IMR-90 (cell line): ENCODE measurements around the gene SASS6. TPM values are rescaled to one million over a fixed set of nuclear protein-coding genes. Genes with fewer than 3 reads are reported as not detected.

Experiments
- ATAC-seq: fragments of 200-7000 bp; cut with Tn5 transposase; 2 replicates; pipeline ENCODE4 v1.9.1; 2020; ENCODE audit warnings: low read depth, mild to moderate bottlenecking, moderate library complexity
- BruUV-seq: library from RNA; stranded (reverse); fragments of 400-500 nt; replicated peaks from 2 replicates; lab custom pipeline; 2021; lab: Mats Ljungman, UMichigan
- CTCF ChIA-PET: fragments of 300-600 bp; formaldehyde crosslinking; extraction: SDS; loops from one replicate; lab custom pipeline; 2021; ENCODE audit warnings: antibody characterized with exemption; lab: Yijun Ruan, JAX
- POLR2A ChIA-PET: fragments of 300-600 bp; sonication (Branson Sonifier 250); formaldehyde crosslinking; loops from one replicate; lab custom pipeline; 2022; ENCODE audit warnings: antibody characterized with exemption; ENCODE audit not compliant: unreplicated experiment; lab: Charles Lee
- DNase-seq: peaks from one replicate; pipeline ENCODE4 v3.0.0; 2013
- H2AFZ ChIP-seq: replicated peaks from 2 replicates; pipeline ENCODE3; 2013; ENCODE audit warnings: low read length, mild to moderate bottlenecking; ENCODE audit not compliant: poor library complexity
- H2AK5ac ChIP-seq: 2 replicates; pipeline ENCODE4 v1.6.1; 2013; ENCODE audit warnings: low read depth, low read length, inconsistent platforms
- H2AK9ac ChIP-seq: replicated peaks from 2 replicates; pipeline ENCODE3; 2013; ENCODE audit warnings: mild to moderate bottlenecking, low read depth, low read length, moderate library complexity; ENCODE audit not compliant: poor library complexity
- H2BK120ac ChIP-seq: 2 replicates; pipeline ENCODE4 v1.6.1; 2013; ENCODE audit warnings: low read depth, low read length, inconsistent platforms
- H2BK15ac ChIP-seq: 3 replicates; pipeline ENCODE4 v1.6.1; 2013; ENCODE audit warnings: low read depth, low read length, inconsistent platforms
- H2BK20ac ChIP-seq: 2 replicates; pipeline ENCODE4 v1.6.1; 2013; ENCODE audit warnings: low read depth, mild to moderate bottlenecking, inconsistent platforms, low read length, moderate library complexity
- H2BK5ac ChIP-seq: 2 replicates; pipeline ENCODE4 v1.6.1; 2013; ENCODE audit warnings: mild to moderate bottlenecking, low read depth, low read length, inconsistent platforms; ENCODE audit not compliant: poor library complexity, severe bottlenecking
- H3K14ac ChIP-seq: replicated peaks from 2 replicates; pipeline ENCODE4 v1.6.1; 2013; ENCODE audit warnings: low read depth, low read length, inconsistent platforms
- H3K18ac ChIP-seq: 2 replicates; pipeline ENCODE4 v1.6.1; 2013; ENCODE audit warnings: low read depth, low read length, control low read depth
- H3K23ac ChIP-seq: 2 replicates; pipeline ENCODE4 v1.6.1; 2013; ENCODE audit warnings: low read depth, low read length, inconsistent platforms
- H3K27ac ChIP-seq: 2 replicates; pipeline ENCODE4 v1.5.1; 2013; ENCODE audit warnings: mild to moderate bottlenecking, control low read depth, low read length; ENCODE audit not compliant: insufficient read depth
- H3K27me3 ChIP-seq: 2 replicates; pipeline ENCODE4 v1.6.1; 2013; ENCODE audit warnings: low read length; ENCODE audit not compliant: control insufficient read depth, insufficient read depth
- H3K36me3 ChIP-seq: 2 replicates; pipeline ENCODE4 v1.6.1; 2013; ENCODE audit warnings: low read length, mixed read lengths; ENCODE audit not compliant: control insufficient read depth, insufficient read depth
- H3K4ac ChIP-seq: 2 replicates; pipeline ENCODE4 v1.6.1; 2013; ENCODE audit warnings: low read depth, low read length, inconsistent platforms
- H3K4me1 ChIP-seq: 2 replicates; pipeline ENCODE4 v1.6.1; 2013; ENCODE audit warnings: low read length, mixed read lengths; ENCODE audit not compliant: control insufficient read depth, insufficient read depth
- H3K4me2 ChIP-seq: 2 replicates; pipeline ENCODE4 v1.6.1; 2013; ENCODE audit warnings: low read depth, mild to moderate bottlenecking, control low read depth, low read length, moderate library complexity
- H3K4me3 ChIP-seq: 2 replicates; pipeline ENCODE4 v1.5.1; 2013; ENCODE audit warnings: low read depth, mild to moderate bottlenecking, control low read depth, low read length, moderate library complexity; ENCODE audit not compliant: insufficient read depth
- H3K56ac ChIP-seq: 2 replicates; pipeline ENCODE4 v1.6.1; 2013; ENCODE audit warnings: low read length, inconsistent platforms; ENCODE audit not compliant: insufficient read depth; ENCODE audit errors: extremely low read depth
- H3K79me1 ChIP-seq, 2 experiments: 2 replicates each; pipeline ENCODE4 v1.6.1; 2013; ENCODE audit warnings: low read length in 2 of 2, inconsistent platforms in 1 of 2, low read depth in 1 of 2
- H3K9ac ChIP-seq: 2 replicates; pipeline ENCODE4 v1.6.1; 2013; ENCODE audit warnings: low read depth, low read length, control low read depth
- H3K9me1 ChIP-seq: 2 replicates; pipeline ENCODE4 v1.6.1; 2013; ENCODE audit warnings: low read length, inconsistent platforms; ENCODE audit not compliant: insufficient read depth
- H3K9me3 ChIP-seq: 2 replicates; pipeline ENCODE4 v1.6.1; 2013; ENCODE audit warnings: low read length; ENCODE audit not compliant: control insufficient read depth, insufficient read depth
- H4K20me1 ChIP-seq: 2 replicates; pipeline ENCODE4 v1.6.1; 2013; ENCODE audit warnings: low read length, inconsistent platforms; ENCODE audit not compliant: insufficient read depth
- H4K5ac ChIP-seq: 2 replicates; pipeline ENCODE4 v1.6.1; 2013; ENCODE audit warnings: mild to moderate bottlenecking, low read depth, low read length, control low read depth
- H4K8ac ChIP-seq, 2 experiments: 2 replicates each; pipeline ENCODE4 v1.6.1; 2013; ENCODE audit warnings: low read depth in 2 of 2, low read length in 2 of 2, control low read depth in 1 of 2, inconsistent platforms in 1 of 2
- H4K91ac ChIP-seq: 2 replicates; pipeline ENCODE4 v1.6.1; 2013; ENCODE audit warnings: low read depth, low read length, inconsistent platforms; ENCODE audit not compliant: insufficient read depth
- BHLHE40 ChIP-seq: fragments of 150-350 bp; IDR thresholded peaks from 2 replicates; pipeline ENCODE4 v1.6.1; 2016; ENCODE audit warnings: mild to moderate bottlenecking, low read depth, low read length
- CEBPB ChIP-seq: IDR thresholded peaks from 2 replicates; pipeline ENCODE4 v1.6.1; 2012; ENCODE audit warnings: low read depth, low read length, improper control_type of control experiment
- CHD1 ChIP-seq: IDR thresholded peaks from 2 replicates; pipeline ENCODE4 v1.6.1; 2012; ENCODE audit warnings: low read depth, low read length, improper control_type of control experiment
- CTCF ChIP-seq: conservative IDR thresholded peaks from 2 replicates; pipeline ENCODE4 v1.5.1; 2012; ENCODE audit warnings: mild to moderate bottlenecking, low read depth, low read length, improper control_type of control experiment
- ELK1 ChIP-seq: fragments of 150-350 bp; IDR thresholded peaks from 2 replicates; pipeline ENCODE4 v1.6.1; 2016; ENCODE audit warnings: low read depth, mild to moderate bottlenecking, low read length, moderate library complexity, borderline replicate concordance
- FOS ChIP-seq: fragments of 150-350 bp; IDR thresholded peaks from 2 replicates; pipeline ENCODE4 v1.6.1; 2016; ENCODE audit warnings: low read depth, low read length
- MAFK ChIP-seq: IDR thresholded peaks from 2 replicates; pipeline ENCODE4 v1.6.1; 2012; ENCODE audit warnings: low read depth, low read length, improper control_type of control experiment
- MAZ ChIP-seq: IDR thresholded peaks from 2 replicates; pipeline ENCODE4 v1.6.1; 2012; ENCODE audit warnings: low read depth, mild to moderate bottlenecking, low read length, improper control_type of control experiment, moderate library complexity, borderline replicate concordance
- MXI1 ChIP-seq: IDR thresholded peaks from 2 replicates; pipeline ENCODE4 v1.6.1; 2012; ENCODE audit warnings: low read depth, mild to moderate bottlenecking, low read length, moderate library complexity, borderline replicate concordance
- POLR2A ChIP-seq: IDR thresholded peaks from 2 replicates; pipeline ENCODE4 v1.6.1; 2012; ENCODE audit warnings: mild to moderate bottlenecking, low read depth, low read length
- RAD21 ChIP-seq: IDR thresholded peaks from 2 replicates; pipeline ENCODE4 v1.6.1; 2012; ENCODE audit warnings: low read length, improper control_type of control experiment
- RCOR1 ChIP-seq: IDR thresholded peaks from 2 replicates; pipeline ENCODE4 v1.6.1; 2012; ENCODE audit warnings: mild to moderate bottlenecking, low read length, improper control_type of control experiment; ENCODE audit not compliant: insufficient replicate concordance
- RFX5 ChIP-seq: IDR thresholded peaks from 2 replicates; pipeline ENCODE4 v1.8.0; 2012; ENCODE audit warnings: low read depth, mild to moderate bottlenecking, low read length, moderate library complexity
- SMC3 ChIP-seq: fragments of 150-350 bp; IDR thresholded peaks from 2 replicates; pipeline ENCODE4 v1.6.1; 2016; ENCODE audit warnings: low read depth, mild to moderate bottlenecking, antibody characterized with exemption, low read length, moderate library complexity
- USF2 ChIP-seq: fragments of 150-350 bp; IDR thresholded peaks from 2 replicates; pipeline ENCODE4 v1.6.1; 2017; ENCODE audit warnings: mild to moderate bottlenecking, antibody characterized with exemption, low read length, low read depth
- WGBS, 2 experiments: methylation state at CpG; one replicate each; pipeline versions ENCODE4 v1.1.5 to v1.1.7; 2013; ENCODE audit warnings: missing lambda C conversion rate in 2 of 2; ENCODE audit not compliant: insufficient read length in 1 of 2; ENCODE audit errors: extremely low coverage in 2 of 2; 5-methylcytosine and 5-hydroxymethylcytosine counted together
- dilution Hi-C: fragments of 300-500 bp; cut with HindIII; formaldehyde crosslinking; loops from one replicate; pipeline ENCODE4 v1.14.3; 2018; ENCODE audit warnings: low sequenced_read_pairs; ENCODE audit not compliant: unreplicated experiment
- in situ Hi-C: fragments of 300-500 bp; cut with MboI; formaldehyde crosslinking; loops from 3 replicates; pipeline ENCODE4 v1.14.3; 2019; ENCODE audit warnings: low sequenced_read_pairs, inconsistent platforms, mixed read lengths
- intact Hi-C: fragments of 100-400 bp; cut with micrococcal nuclease; formaldehyde crosslinking; loops from 2 replicates; pipeline ENCODE4 v1.10.0; 2022
- polyA plus RNA-seq, 3 experiments: library from polyadenylated mRNA; depleted of rRNA; stranded (reverse); fragments of >200 nt; gene quantifications; 2 replicates each; pipeline ENCODE4 v1.2.3, GENCODE V29; 2012; ENCODE audit warnings: low replicate concordance in 1 of 3
- total RNA-seq: library from RNA; depleted of rRNA; stranded (reverse); fragments of >200 nt; gene quantifications from 2 replicates; pipeline ENCODE4 v1.2.3, GENCODE V29; 2012

Gene SASS6
- total and polyA plus RNA-seq, 2 of the 4 experiments (the other 2 are of a cell fraction), result 1.1 to 2.7 TPM

- peaks cover 33 to 55% of the 10 kb centered on the region in 2 experiments for H3K79me1 ChIP-seq
- peak overlapping the region; percentile 72; the same call in 1 of the 2 replicates for H3K4me3 ChIP-seq
- no peak for ATAC-seq
- no peak overlapping the region for H2AFZ ChIP-seq
- H3K23ac ChIP-seq, result no peak overlapping the region
- H3K27ac ChIP-seq, result no peak overlapping the region
- no peak overlapping the region for H2BK5ac ChIP-seq
- H3K9me1 ChIP-seq, result no peaks in the 10 kb centered on the region; the same call in 1 of the 2 replicates
- peak overlapping the region; percentile 60; the same call in 1 of the 2 replicates for H3K4me2 ChIP-seq
- ChIA-PET POLR2A (no interaction called here), CTCF (no interaction called here)
- H4K20me1 ChIP-seq, result no peaks in the 10 kb centered on the region
- no peaks in the 10 kb centered on the region for H3K36me3 ChIP-seq
- no peak overlapping the region for H3K18ac ChIP-seq
- no peak overlapping the region for H4K91ac ChIP-seq
- no TSS peak for BruUV-seq
- intact Hi-C loops, result loop anchor here (2.0 kb wide), 1 partner anchor 323 kb away; no protein-coding TSS in a partner anchor
- no peak overlapping the region for H2BK15ac ChIP-seq
- no peak overlapping the region for H3K4ac ChIP-seq
- H3K27me3 ChIP-seq, result no peaks in the 10 kb centered on the region
- no peak overlapping the region for H4K5ac ChIP-seq
- H3K4me1 ChIP-seq, result peaks cover 1% of the 10 kb centered on the region; the same call in 1 of the 2 replicates
- H3K56ac ChIP-seq, result no peak overlapping the region
- H2AK5ac ChIP-seq, result no peak overlapping the region
- no peaks in the 10 kb centered on the region for H3K9me3 ChIP-seq
- dilution Hi-C loops, result no loop called here
- in situ Hi-C loops, result loop anchor here (10.0 kb wide), 1 partner anchor 327 kb away; no protein-coding TSS in a partner anchor
- no peak overlapping the region for H2BK20ac ChIP-seq
- H2BK120ac ChIP-seq, result no peak overlapping the region
- no peak overlapping the region for H3K14ac ChIP-seq
- TF ChIP-seq MXI1 (no peak), POLR2A (no peak), RFX5 (no peak), BHLHE40 (no peak), RAD21 (no peak), SMC3 (no peak), ELK1 (no peak), CHD1 (no peak), MAZ (no peak), CTCF (no peak), USF2 (no peak), RCOR1 (no peak), CEBPB (no peak), MAFK (no peak), FOS (no peak)
- H2AK9ac ChIP-seq, result no peak overlapping the region
- H3K9ac ChIP-seq, result no peak overlapping the region
- H4K8ac ChIP-seq, result no peak overlapping the region; a peak in 1 of 4 replicates
- WGBS, 2 experiments, result no CpG with 5 or more reads among the region's 8 CpGs
- no peak for DNase-seq
Measured at GRCh38 chr1:100131623-100132022, 1.1 kb downstream of the SASS6 start.
